Mesenchymal stem cell (in vitro differentiated cells and primary cell): ENCODE measurements around the gene RIPK4. TPM values are rescaled to one million over a fixed set of nuclear protein-coding genes. Genes with fewer than 3 reads are reported as not detected.

ENCODE experiments used
- DNase-seq: peaks from one replicate; pipeline ENCODE4 v3.0.0-alpha.2; 2013
- H2AFZ ChIP-seq: one replicate; pipeline ENCODE4 v1.6.1; 2013; ENCODE audit warnings: low read depth, mild to moderate bottlenecking, control low read depth, inconsistent platforms, low read length, moderate library complexity
- H2AK5ac ChIP-seq: 2 replicates; pipeline ENCODE4 v1.6.1; 2013; ENCODE audit warnings: low read length, moderate library complexity, mild to moderate bottlenecking, inconsistent platforms; ENCODE audit not compliant: severe bottlenecking
- H2BK120ac ChIP-seq: one replicate; pipeline ENCODE4 v1.6.1; 2013; ENCODE audit warnings: low read depth, mild to moderate bottlenecking, inconsistent platforms, low read length, moderate library complexity
- H2BK12ac ChIP-seq, 2 experiments: one replicate each; pipeline ENCODE4 v1.6.1; 2013; ENCODE audit warnings: inconsistent platforms in 2 of 2, low read length in 2 of 2, mild to moderate bottlenecking in 2 of 2, moderate library complexity in 2 of 2, control low read depth in 1 of 2
- H2BK15ac ChIP-seq: one replicate; pipeline ENCODE4 v1.6.1; 2013; ENCODE audit warnings: mild to moderate bottlenecking, low read depth, inconsistent platforms; ENCODE audit not compliant: poor library complexity, severe bottlenecking
- H2BK5ac ChIP-seq: 2 replicates; pipeline ENCODE4 v1.6.1; 2013; ENCODE audit warnings: low read depth, mild to moderate bottlenecking, low read length, control low read depth, inconsistent platforms; ENCODE audit not compliant: poor library complexity, severe bottlenecking
- H3K14ac ChIP-seq, 2 experiments: one replicate each; pipeline ENCODE4 v1.6.1; 2013; ENCODE audit warnings: inconsistent platforms in 2 of 2, low read length in 2 of 2, control low read depth in 1 of 2, mild to moderate bottlenecking in 1 of 2, moderate library complexity in 1 of 2
- H3K18ac ChIP-seq, 2 experiments: one replicate each; pipeline ENCODE4 v1.6.1; 2013; ENCODE audit warnings: inconsistent platforms in 2 of 2, low read length in 2 of 2, control low read depth in 1 of 2, low read depth in 1 of 2, mild to moderate bottlenecking in 1 of 2
- H3K23ac ChIP-seq, 2 experiments: one replicate each; pipeline ENCODE4 v1.6.1; 2013; ENCODE audit warnings: inconsistent platforms in 2 of 2, low read length in 2 of 2, mild to moderate bottlenecking in 2 of 2, moderate library complexity in 2 of 2, control low read depth in 1 of 2
- H3K27ac ChIP-seq: 2 replicates; pipeline ENCODE4 v1.5.1; 2013; ENCODE audit warnings: mild to moderate bottlenecking, moderate library complexity, low read length, control low read depth, inconsistent platforms; ENCODE audit not compliant: poor library complexity, severe bottlenecking
- H3K27me3 ChIP-seq, 2 experiments: 2 replicates each; pipeline versions ENCODE4 v1.6.1 to v1.7.0; 2013; ENCODE audit warnings: low read length in 2 of 2, mild to moderate bottlenecking in 2 of 2, moderate library complexity in 2 of 2, control low read depth in 1 of 2, inconsistent platforms in 1 of 2; ENCODE audit not compliant: control insufficient read depth in 1 of 2, insufficient read depth in 1 of 2
- H3K36me3 ChIP-seq, 2 experiments: 2 replicates each; pipeline versions ENCODE4 v1.6.1 to v1.7.0; 2013; ENCODE audit warnings: low read length in 2 of 2, control low read depth in 1 of 2, inconsistent platforms in 1 of 2, low read depth in 1 of 2, mild to moderate bottlenecking in 1 of 2; ENCODE audit not compliant: insufficient read depth in 2 of 2, control insufficient read depth in 1 of 2
- H3K4ac ChIP-seq, 2 experiments: one replicate each; pipeline ENCODE4 v1.6.1; 2013; ENCODE audit warnings: inconsistent platforms in 2 of 2, low read length in 2 of 2, mild to moderate bottlenecking in 2 of 2, moderate library complexity in 2 of 2, control low read depth in 1 of 2, low read depth in 1 of 2
- H3K4me1 ChIP-seq: 2 replicates; pipeline ENCODE4 v1.6.1; 2013; ENCODE audit warnings: low read depth, low read length, control low read depth; ENCODE audit not compliant: control insufficient read depth, insufficient read depth
- H3K4me2 ChIP-seq: 2 replicates; pipeline ENCODE4 v1.6.1; 2013; ENCODE audit warnings: low read length, mild to moderate bottlenecking, inconsistent platforms; ENCODE audit not compliant: poor library complexity, severe bottlenecking
- H3K4me3 ChIP-seq, 2 experiments: 2 replicates each; pipeline versions ENCODE4 v1.5.1 to v1.7.0; 2013; ENCODE audit warnings: low read length in 2 of 2, mild to moderate bottlenecking in 2 of 2, control low read depth in 1 of 2, low read depth in 1 of 2; ENCODE audit not compliant: insufficient read depth in 1 of 2
- H3K79me1 ChIP-seq: replicated peaks from 2 replicates; pipeline ENCODE4 v1.6.1; 2013; ENCODE audit warnings: mild to moderate bottlenecking, control low read depth, low read length, inconsistent platforms; ENCODE audit not compliant: poor library complexity, severe bottlenecking
- H3K9ac ChIP-seq: 2 replicates; pipeline ENCODE4 v1.7.0; 2013; ENCODE audit warnings: mild to moderate bottlenecking, low read length, moderate library complexity
- H3K9me3 ChIP-seq: 2 replicates; pipeline ENCODE4 v1.7.0; 2013; ENCODE audit warnings: mild to moderate bottlenecking, low read length; ENCODE audit not compliant: control insufficient read depth
- H4K8ac ChIP-seq: one replicate; pipeline ENCODE4 v1.6.1; 2013; ENCODE audit warnings: inconsistent platforms, mild to moderate bottlenecking, low read length, moderate library complexity
- H4K91ac ChIP-seq: one replicate; pipeline ENCODE4 v1.6.1; 2013; ENCODE audit warnings: mild to moderate bottlenecking, low read length, inconsistent platforms
- WGBS: methylation state at CpG from one replicate; pipeline ENCODE4 v1.1.7; 2013; ENCODE audit warnings: mixed read lengths; 5-methylcytosine and 5-hydroxymethylcytosine counted together
- polyA plus RNA-seq, 2 experiments: library from polyadenylated mRNA; stranded (reverse); fragments of 200-250 nt; gene quantifications; one replicate each; pipeline ENCODE4 v1.2.3, GENCODE V29; 2013

Gene RIPK4
- polyA plus RNA-seq (2013, experiment 1 of 2): not detected
- not detected for polyA plus RNA-seq (2013, experiment 2 of 2)

GRCh38 chr21:41766883-41767605 lies at the start of gene RIPK4:
TSS of gene RIPK4 (minus strand) at chr21:41767052. CDS start at chr21:41767041, 11 bp downstream.
- no peak within 1 kb of the TSS for H3K4ac ChIP-seq
- H2BK120ac ChIP-seq: no peak within 1 kb of the TSS
- peak within 1 kb of the TSS; percentile 84 for H3K4me2 ChIP-seq
- H3K27ac ChIP-seq: peak within 1 kb of the TSS; percentile 50
- H3K79me1 ChIP-seq: peaks cover 4% of the 10 kb centered on the region
- 2% methylated on average over 52 of the region's 53 CpGs for WGBS
- H3K4me3 ChIP-seq: peak within 1 kb of the TSS; percentile 80 to 94
- H2BK15ac ChIP-seq: peak within 1 kb of the TSS; percentile 36
- H3K36me3 ChIP-seq: no peaks in the 10 kb centered on the region
- no peak within 1 kb of the TSS for H2BK12ac ChIP-seq
- no peak within 1 kb of the TSS for H2BK5ac ChIP-seq
- H2AK5ac ChIP-seq: no peak within 1 kb of the TSS
- DNase-seq: no peak
- H3K9me3 ChIP-seq: no peaks in the 10 kb centered on the region
- H3K23ac ChIP-seq: no peak within 1 kb of the TSS
- no peak within 1 kb of the TSS for H3K9ac ChIP-seq
- H3K4me1 ChIP-seq: peaks cover 51% of the 10 kb centered on the region
- no peak within 1 kb of the TSS for H2AFZ ChIP-seq
- H4K91ac ChIP-seq: no peak within 1 kb of the TSS
- no peak within 1 kb of the TSS for H3K18ac ChIP-seq
- H3K14ac ChIP-seq: no peak within 1 kb of the TSS
- no peak within 1 kb of the TSS for H4K8ac ChIP-seq
- H3K27me3 ChIP-seq: peaks cover 25 to 100% of the 10 kb centered on the region in 2 experiments

GRCh38 chr21:41815652-41816582 lies 49.1 kb upstream of the RIPK4 start:
- H4K8ac ChIP-seq: peak overlapping the region; percentile 66
- H3K27ac ChIP-seq: no peak overlapping the region
- peaks cover 5% of the 10 kb centered on the region for H3K4me1 ChIP-seq
- peak overlapping the region in 1 of 2 experiments; percentile 25 for H3K23ac ChIP-seq
- WGBS: 94% methylated on average over 47 of the region's 50 CpGs
- no peak overlapping the region for H2AFZ ChIP-seq
- H3K4me3 ChIP-seq: no peak overlapping the region
- H2BK120ac ChIP-seq: no peak overlapping the region
- no peaks in the 10 kb centered on the region for H3K79me1 ChIP-seq
- H3K9me3 ChIP-seq: no peaks in the 10 kb centered on the region
- no peak overlapping the region for H3K18ac ChIP-seq
- peak overlapping the region; percentile 9 for H4K91ac ChIP-seq
- peak overlapping the region in 1 of 2 experiments; percentile 55 for H2BK12ac ChIP-seq
- H3K36me3 ChIP-seq: peaks cover 33 to 52% of the 10 kb centered on the region in 2 experiments
- no peak overlapping the region for H3K4ac ChIP-seq
- H2AK5ac ChIP-seq: no peak overlapping the region
- H2BK15ac ChIP-seq: no peak overlapping the region
- H3K4me2 ChIP-seq: no peak overlapping the region
- peak overlapping the region; percentile 37 for H3K9ac ChIP-seq
- no peak for DNase-seq
- H2BK5ac ChIP-seq: no peak overlapping the region
- H3K27me3 ChIP-seq: no peaks in the 10 kb centered on the region
- H3K14ac ChIP-seq: peak overlapping the region in 1 of 2 experiments; percentile 19

GRCh38 chr21:41813226-41813625 lies 46.4 kb upstream of the RIPK4 start:
- Histone ChIP-seq H3K4me1 (peaks cover 5% of the 10 kb centered on the region), H3K27ac (no peak overlapping the region), H3K36me3 (peaks cover 46 to 51% of the 10 kb centered on the region in 2 experiments), H3K14ac (no peak overlapping the region), H3K79me1 (no peaks in the 10 kb centered on the region), H2AK5ac (no peak overlapping the region), H2BK12ac (no peak overlapping the region), H3K4ac (no peak overlapping the region), H3K27me3 (no peaks in the 10 kb centered on the region), H2BK5ac (no peak overlapping the region), H2BK120ac (no peak overlapping the region), H3K9ac (no peak overlapping the region), H4K8ac (no peak overlapping the region), H3K4me2 (no peak overlapping the region), H3K18ac (no peak overlapping the region), H3K9me3 (no peaks in the 10 kb centered on the region), H3K4me3 (no peak overlapping the region), H2AFZ (no peak overlapping the region), H3K23ac (no peak overlapping the region), H4K91ac (no peak overlapping the region), H2BK15ac (no peak overlapping the region)
- WGBS: 97% methylated on average over 9 of the region's 11 CpGs
- DNase-seq: no peak

- no peak overlapping the region for H2AFZ ChIP-seq
- no peak overlapping the region for H4K91ac ChIP-seq
- H3K27ac ChIP-seq: no peak overlapping the region
- H2BK5ac ChIP-seq: no peak overlapping the region
- H3K79me1 ChIP-seq: no peaks in the 10 kb centered on the region
- H3K4me3 ChIP-seq: no peak overlapping the region
- no peak overlapping the region for H4K8ac ChIP-seq
- 94% methylated on average over 13 of the region's 13 CpGs for WGBS
- H3K27me3 ChIP-seq: no peaks in the 10 kb centered on the region
- DNase-seq: no peak
- H2AK5ac ChIP-seq: no peak overlapping the region
- H3K9ac ChIP-seq: no peak overlapping the region
- H2BK120ac ChIP-seq: no peak overlapping the region
- H3K4me2 ChIP-seq: no peak overlapping the region
- H3K4me1 ChIP-seq: peaks cover 5% of the 10 kb centered on the region
- no peak overlapping the region for H3K18ac ChIP-seq
- H2BK15ac ChIP-seq: no peak overlapping the region
- H3K9me3 ChIP-seq: no peaks in the 10 kb centered on the region
- no peak overlapping the region for H3K4ac ChIP-seq
- no peak overlapping the region for H2BK12ac ChIP-seq
- peaks cover 48 to 54% of the 10 kb centered on the region in 2 experiments for H3K36me3 ChIP-seq
- H3K14ac ChIP-seq: no peak overlapping the region
- H3K23ac ChIP-seq: no peak overlapping the region
Measured at GRCh38 chr21:41812679-41813078, 45.8 kb upstream of the RIPK4 start.
